Tracheal epithelial cell (primary cell): ENCODE measurements around the gene PPP1R3E. TPM values are rescaled to one million over a fixed set of nuclear protein-coding genes. Genes with fewer than 3 reads are reported as not detected.

Experiments
- total RNA-seq: library from RNA; depleted of rRNA; stranded (reverse); fragments of >200 nt; gene quantifications from 2 replicates; pipeline ENCODE4 v1.2.1, GENCODE V29; 2014

The PPP1R3E gene
- 3.1 and 3.4 TPM in 2 replicates for total RNA-seq

GRCh38 chr14:23302290-23303225 is at the start of gene PPP1R3E:
PPP1R3E (minus strand) TSS chr14:23302859; CDS start chr14:23302576, 283 bp downstream.

GRCh38 chr14:23320584-23321571 is 18.2 kb upstream of the PPP1R3E start, which contains the start of gene PABPN1:
PABPN1 (plus strand) TSS chr14:23321457; CDS start chr14:23321470, 13 bp downstream.

GRCh38 chr14:23306412-23307145 is 3.9 kb upstream of the PPP1R3E start, which contains the start of gene BCL2L2:
BCL2L2 (plus strand) TSS chr14:23306833; CDS start chr14:23307768, 935 bp downstream.

GRCh38 chr14:23286020-23286901 is 16.4 kb downstream of the PPP1R3E start, which contains the start of gene HOMEZ:
HOMEZ (minus strand) TSS chr14:23286132; CDS start chr14:23285952, 180 bp downstream.

Other genes starting within 250 kb of the PPP1R3E start
- gene CDH24, start 245.3 kb downstream of the PPP1R3E start, total RNA-seq = 3.4 and 4.3 TPM in 2 replicates
- 25.8 and 31.8 TPM in 2 replicates for gene ACIN1, start 207.7 kb downstream of the PPP1R3E start, total RNA-seq
- 27.7 and 43.1 TPM in 2 replicates for gene C14orf119, start 207.4 kb downstream of the PPP1R3E start, total RNA-seq
- not detected in 2 replicates for gene CIROP, start 197.9 kb downstream of the PPP1R3E start, total RNA-seq
- gene CEBPE, start 183.6 kb downstream of the PPP1R3E start, total RNA-seq = not detected in 2 replicates
- 2.4 and 5.5 TPM in 2 replicates for gene SLC7A8, start 119.2 kb downstream of the PPP1R3E start, total RNA-seq
- not detected in 2 replicates for gene RNF212B, start 64.9 kb downstream of the PPP1R3E start, total RNA-seq
- gene HOMEZ, start 16.7 kb downstream of the PPP1R3E start, total RNA-seq = 7.2 and 8.2 TPM in 2 replicates
- gene BCL2L2, start 4.0 kb upstream of the PPP1R3E start, total RNA-seq = 16.8 and 21.2 TPM in 2 replicates
- 54.8 and 64.1 TPM in 2 replicates for gene PABPN1, start 18.6 kb upstream of the PPP1R3E start, total RNA-seq
- gene SLC22A17, start 50.0 kb upstream of the PPP1R3E start, total RNA-seq = 1.5 and 8.7 TPM in 2 replicates
- 6.3 and 7.7 TPM in 2 replicates for gene EFS, start 62.3 kb upstream of the PPP1R3E start, total RNA-seq
- not detected in 2 replicates for gene IL25, start 70.0 kb upstream of the PPP1R3E start, total RNA-seq
- gene CMTM5, start 74.2 kb upstream of the PPP1R3E start, total RNA-seq = not detected in 2 replicates
- not detected in 2 replicates for gene MYH6, start 105.4 kb upstream of the PPP1R3E start, total RNA-seq
- gene MYH7, start 132.8 kb upstream of the PPP1R3E start, total RNA-seq = under 0.01 TPM in 1 of 2 replicates, not detected in the other
- gene NGDN, start 166.8 kb upstream of the PPP1R3E start, total RNA-seq = 50.1 and 75.9 TPM in 2 replicates
- gene ZFHX2, start 248.9 kb upstream of the PPP1R3E start, total RNA-seq = under 0.01 and 0.24 TPM in 2 replicates